BE2C (cell line): ENCODE results near the gene DENND1A.

Source experiments
- DNase-seq: peaks from one replicate; pipeline ENCODE4 v3.0.0-alpha.2; 2020
- H3K27me3 ChIP-seq: fragments of 250-450 bp; sonication (Bioruptor Pico); 2 replicates; pipeline ENCODE4 v1.5.1; 2020; ENCODE audit warnings: mild to moderate bottlenecking
- H3K36me3 ChIP-seq: fragments of 250-450 bp; sonication (Bioruptor Pico); 2 replicates; pipeline ENCODE4 v1.5.1; 2020; ENCODE audit warnings: mild to moderate bottlenecking
- H3K4me1 ChIP-seq: fragments of 250-450 bp; sonication (Bioruptor Pico); 2 replicates; pipeline ENCODE4 v1.5.1; 2020
- H3K4me3 ChIP-seq: 2 replicates; pipeline ENCODE4 v1.5.1; 2011; ENCODE audit warnings: low read depth, low read length
- H3K9me3 ChIP-seq: fragments of 250-450 bp; sonication (Bioruptor Pico); 2 replicates; pipeline ENCODE4 v1.5.1; 2020
- TF ChIP-seq, protein P1 (sequence below): IDR thresholded peaks from 2 replicates; pipeline ENCODE4 v1.5.1; 2012; ENCODE audit warnings: mild to moderate bottlenecking, low read depth, low read length

DENND1A gene

GRCh38 chr9:123591283-123591682 is 338.6 kb downstream of the DENND1A start:
- TF ChIP-seq, protein P1, sequence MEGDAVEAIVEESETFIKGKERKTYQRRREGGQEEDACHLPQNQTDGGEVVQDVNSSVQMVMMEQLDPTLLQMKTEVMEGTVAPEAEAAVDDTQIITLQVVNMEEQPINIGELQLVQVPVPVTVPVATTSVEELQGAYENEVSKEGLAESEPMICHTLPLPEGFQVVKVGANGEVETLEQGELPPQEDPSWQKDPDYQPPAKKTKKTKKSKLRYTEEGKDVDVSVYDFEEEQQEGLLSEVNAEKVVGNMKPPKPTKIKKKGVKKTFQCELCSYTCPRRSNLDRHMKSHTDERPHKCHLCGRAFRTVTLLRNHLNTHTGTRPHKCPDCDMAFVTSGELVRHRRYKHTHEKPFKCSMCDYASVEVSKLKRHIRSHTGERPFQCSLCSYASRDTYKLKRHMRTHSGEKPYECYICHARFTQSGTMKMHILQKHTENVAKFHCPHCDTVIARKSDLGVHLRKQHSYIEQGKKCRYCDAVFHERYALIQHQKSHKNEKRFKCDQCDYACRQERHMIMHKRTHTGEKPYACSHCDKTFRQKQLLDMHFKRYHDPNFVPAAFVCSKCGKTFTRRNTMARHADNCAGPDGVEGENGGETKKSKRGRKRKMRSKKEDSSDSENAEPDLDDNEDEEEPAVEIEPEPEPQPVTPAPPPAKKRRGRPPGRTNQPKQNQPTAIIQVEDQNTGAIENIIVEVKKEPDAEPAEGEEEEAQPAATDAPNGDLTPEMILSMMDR = no peak
- Histone ChIP-seq H3K27me3 (no peaks in the 10 kb centered on the region), H3K36me3 (no peaks in the 10 kb centered on the region), H3K9me3 (no peaks in the 10 kb centered on the region), H3K4me3 (no peak overlapping the region), H3K4me1 (peaks cover 2% of the 10 kb centered on the region; the same call in 1 of the 2 replicates)
- no peak for DNase-seq

GRCh38 chr9:123590499-123590898 is 339.4 kb downstream of the DENND1A start:
- Histone ChIP-seq H3K36me3 (no peaks in the 10 kb centered on the region), H3K4me1 (peaks cover under 1% of the 10 kb centered on the region; the same call in 1 of the 2 replicates), H3K9me3 (no peaks in the 10 kb centered on the region), H3K27me3 (no peaks in the 10 kb centered on the region), H3K4me3 (no peak overlapping the region)
- DNase-seq = no peak
- TF ChIP-seq, protein P1 = no peak

DNA sequence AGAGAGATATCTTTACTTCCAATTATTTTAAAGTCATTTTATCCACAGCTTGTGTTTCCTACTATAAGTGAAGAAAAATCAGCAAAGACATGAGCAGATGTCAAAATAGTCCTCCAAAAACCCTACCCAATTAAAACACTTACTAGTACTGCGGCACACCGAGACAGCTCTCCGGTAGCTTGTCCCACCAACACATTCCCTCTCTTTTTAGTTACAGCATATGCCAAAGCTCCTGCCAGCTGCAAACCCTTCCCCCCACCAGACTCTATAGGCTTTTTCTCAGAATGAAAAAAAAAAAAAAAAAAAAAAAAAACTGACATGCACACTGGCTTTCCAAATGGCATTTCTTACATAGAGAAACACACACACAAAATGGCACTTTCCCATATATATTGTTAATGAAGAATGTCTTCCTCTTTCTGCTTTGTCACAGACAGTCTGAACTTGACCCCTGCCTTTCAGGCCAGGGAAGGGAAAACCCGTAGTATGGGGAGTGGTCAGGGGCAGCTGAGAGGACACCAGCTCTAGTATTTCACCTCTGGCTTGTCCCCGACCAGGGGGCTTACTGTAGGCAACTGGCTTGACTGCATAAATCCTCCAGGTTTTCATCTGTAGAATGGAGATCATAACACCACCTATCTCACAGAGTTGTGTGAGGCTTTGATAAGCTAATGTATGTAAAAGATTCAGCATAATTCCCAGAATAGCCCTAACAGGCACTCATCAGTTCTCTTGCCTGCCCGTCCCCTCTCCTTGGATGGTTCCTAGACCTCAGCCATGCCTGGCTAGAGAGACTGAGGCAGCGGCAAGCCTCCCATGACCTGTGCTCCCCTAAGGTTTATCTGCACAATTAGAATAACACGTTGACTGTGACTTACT is 340.3 kb downstream of the DENND1A start:
- Histone ChIP-seq H3K4me3 (no peak overlapping the region), H3K27me3 (no peaks in the 10 kb centered on the region), H3K9me3 (no peaks in the 10 kb centered on the region), H3K4me1 (no peaks in the 10 kb centered on the region), H3K36me3 (no peaks in the 10 kb centered on the region)
- TF ChIP-seq, protein P1 = no peak
- DNase-seq = no peak

DNA sequence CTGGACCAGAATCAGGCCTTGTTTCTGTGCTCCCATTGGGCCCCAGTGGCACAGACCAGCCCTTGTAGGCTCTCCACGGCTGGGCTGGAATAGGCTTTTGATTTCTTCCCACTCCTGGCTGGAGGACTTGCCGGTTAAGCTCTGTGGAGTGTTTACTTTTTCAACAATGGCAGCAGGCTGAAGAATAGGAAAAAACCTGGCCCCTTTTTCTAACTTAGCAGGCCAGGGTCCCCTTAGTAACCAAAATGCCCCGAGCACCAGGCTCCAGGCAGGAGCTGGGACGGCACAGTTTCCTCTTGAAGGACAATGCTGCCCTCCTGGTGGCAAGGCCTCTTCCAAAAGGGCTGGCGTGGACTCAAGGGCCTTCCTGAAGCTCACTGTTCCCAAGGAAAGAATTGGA is 343.7 kb downstream of the DENND1A start:
- H3K4me3 ChIP-seq = no peak overlapping the region
- TF ChIP-seq, protein P1 = no peak
- no peaks in the 10 kb centered on the region for H3K4me1 ChIP-seq
- H3K36me3 ChIP-seq = no peaks in the 10 kb centered on the region
- DNase-seq = no peak
- H3K27me3 ChIP-seq = no peaks in the 10 kb centered on the region
- no peaks in the 10 kb centered on the region for H3K9me3 ChIP-seq

- Histone ChIP-seq H3K9me3 (no peaks in the 10 kb centered on the region), H3K4me3 (no peak overlapping the region), H3K4me1 (peaks cover 3% of the 10 kb centered on the region; the same call in 1 of the 2 replicates), H3K36me3 (no peaks in the 10 kb centered on the region), H3K27me3 (no peaks in the 10 kb centered on the region)
- TF ChIP-seq, protein P1 = no peak
- no peak for DNase-seq
These were observed 345.4 kb downstream of the DENND1A start for GRCh38 chr9:123584202-123585176.
